Lung (tissue), 12 donors: ENCODE data around the gene AREL1. TPM values are rescaled to one million over a fixed set of nuclear protein-coding genes. Genes with fewer than 3 reads are reported as not detected.

ENCODE experiments used
- ATAC-seq: fragments of 200-7000 bp; cut with Tn5 transposase; one replicate; pipeline ENCODE4 v1.9.1; 2020; ENCODE audit warnings: moderate number of reproducible peaks; ENCODE audit not compliant: insufficient read depth, low FRiP score
- DNase-seq, 3 donors: peaks; one replicate each; pipeline ENCODE4 v3.0.0-alpha.2; 2013 to 2017
- H3K27ac ChIP-seq, 2 donors: one replicate each; pipeline ENCODE4 v1.5.1; 2013; ENCODE audit warnings: mild to moderate bottlenecking in 2 of 2, moderate library complexity in 2 of 2, control low read depth in 1 of 2, inconsistent platforms in 1 of 2, low read depth in 1 of 2, low read length in 1 of 2
- H3K27me3 ChIP-seq, 3 donors: one replicate each; pipeline ENCODE4 v1.5.1; 2013; ENCODE audit warnings: low read length in 2 of 3; ENCODE audit not compliant: control insufficient read depth in 3 of 3, insufficient read depth in 3 of 3
- H3K36me3 ChIP-seq, 4 donors: one replicate each; pipeline ENCODE4 v1.5.1; 2013; ENCODE audit warnings: low read length in 4 of 4, mild to moderate bottlenecking in 1 of 4, moderate library complexity in 1 of 4; ENCODE audit not compliant: control insufficient read depth in 4 of 4, insufficient read depth in 4 of 4
- H3K4me1 ChIP-seq, 5 donors: one replicate each; pipeline ENCODE4 v1.5.1; 2013; ENCODE audit warnings: low read length in 5 of 5, mild to moderate bottlenecking in 2 of 5, moderate library complexity in 1 of 5; ENCODE audit not compliant: control insufficient read depth in 5 of 5, insufficient read depth in 5 of 5
- H3K4me3 ChIP-seq: one replicate; pipeline ENCODE4 v1.5.1; 2013; ENCODE audit warnings: mild to moderate bottlenecking, control low read depth, moderate library complexity
- H3K9ac ChIP-seq, 2 donors: one replicate each; pipeline ENCODE4 v1.5.1; 2013; ENCODE audit warnings: low read length in 2 of 2, control low read depth in 1 of 2; ENCODE audit not compliant: insufficient read depth in 1 of 2
- H3K9me3 ChIP-seq, 4 donors: one replicate each; pipeline ENCODE4 v1.5.1; 2013; ENCODE audit warnings: low read length in 3 of 4, mild to moderate bottlenecking in 1 of 4, moderate library complexity in 1 of 4; ENCODE audit not compliant: control insufficient read depth in 4 of 4, insufficient read depth in 3 of 4
- WGBS, 2 donors: extraction: QIAGEN DNeasy Blood & Tissue Kit; methylation state at CpG; one replicate each; pipeline ENCODE4 v1.1.7; 2013; 5-methylcytosine and 5-hydroxymethylcytosine counted together
- polyA plus RNA-seq, 2 donors: library from polyadenylated mRNA; stranded (reverse); fragments of 200-250 nt; gene quantifications; one replicate each; pipeline ENCODE4 v1.2.1, GENCODE V29; 2013
- total RNA-seq, 2 donors: library from RNA; depleted of rRNA in 1 of 2; stranded (reverse); fragments of >200 nt in 1 of 2; gene quantifications; one replicate each; pipeline ENCODE4 v1.2.1, GENCODE V29; 2014 to 2021
- TF ChIP-seq, protein P1 (sequence below): IDR thresholded peaks from 2 replicates; pipeline ENCODE4 v1.5.1; 2012; ENCODE audit warnings: mild to moderate bottlenecking; ENCODE audit errors: control extremely low read depth, extremely low read depth
- donor health status: control.
- donor health status: control.
- donor health status: Bipolar disorder and iron deficiency.
- donor health status: healthy.
- donor health status: DM: yes; HTN: yes; CAD: no.

The AREL1 gene
- total and polyA plus RNA-seq, 4 donors = 10.5 to 41.6 (median 23.8) TPM

- no peaks in the 10 kb centered on the region for H3K36me3 ChIP-seq
- H3K4me3 ChIP-seq = no peak overlapping the region
- DNase-seq = no peak
- peaks cover 0 to 15% (median 0%) of the 10 kb centered on the region in 5 donors for H3K4me1 ChIP-seq
- 92 to 95% methylated on average over 3 of the region's 3 CpGs for WGBS, 2 donors
- H3K27me3 ChIP-seq = no peaks in the 10 kb centered on the region
- no peaks in the 10 kb centered on the region for H3K9me3 ChIP-seq
- TF ChIP-seq, protein P1, sequence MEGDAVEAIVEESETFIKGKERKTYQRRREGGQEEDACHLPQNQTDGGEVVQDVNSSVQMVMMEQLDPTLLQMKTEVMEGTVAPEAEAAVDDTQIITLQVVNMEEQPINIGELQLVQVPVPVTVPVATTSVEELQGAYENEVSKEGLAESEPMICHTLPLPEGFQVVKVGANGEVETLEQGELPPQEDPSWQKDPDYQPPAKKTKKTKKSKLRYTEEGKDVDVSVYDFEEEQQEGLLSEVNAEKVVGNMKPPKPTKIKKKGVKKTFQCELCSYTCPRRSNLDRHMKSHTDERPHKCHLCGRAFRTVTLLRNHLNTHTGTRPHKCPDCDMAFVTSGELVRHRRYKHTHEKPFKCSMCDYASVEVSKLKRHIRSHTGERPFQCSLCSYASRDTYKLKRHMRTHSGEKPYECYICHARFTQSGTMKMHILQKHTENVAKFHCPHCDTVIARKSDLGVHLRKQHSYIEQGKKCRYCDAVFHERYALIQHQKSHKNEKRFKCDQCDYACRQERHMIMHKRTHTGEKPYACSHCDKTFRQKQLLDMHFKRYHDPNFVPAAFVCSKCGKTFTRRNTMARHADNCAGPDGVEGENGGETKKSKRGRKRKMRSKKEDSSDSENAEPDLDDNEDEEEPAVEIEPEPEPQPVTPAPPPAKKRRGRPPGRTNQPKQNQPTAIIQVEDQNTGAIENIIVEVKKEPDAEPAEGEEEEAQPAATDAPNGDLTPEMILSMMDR = no peak
- no peak overlapping the region for H3K27ac ChIP-seq
- no peak for ATAC-seq
- H3K9ac ChIP-seq = no peak overlapping the region
Measured at GRCh38 chr14:74635847-74636246, 77.0 kb downstream of the AREL1 start.

GRCh38 chr14:74634964-74635363 lies 77.9 kb downstream of the AREL1 start:
- WGBS, 2 donors = 78 to 86% methylated on average over 2 of the region's 2 CpGs
- DNase-seq (no peak), ATAC-seq (no peak)
- no peak overlapping the region for H3K9ac ChIP-seq
- TF ChIP-seq, protein P1 = no peak
- H3K36me3 ChIP-seq = no peaks in the 10 kb centered on the region
- no peaks in the 10 kb centered on the region for H3K9me3 ChIP-seq
- no peak overlapping the region for H3K27ac ChIP-seq
- H3K4me1 ChIP-seq = peaks cover 0 to 15% (median 0%) of the 10 kb centered on the region in 5 donors
- H3K27me3 ChIP-seq = no peaks in the 10 kb centered on the region
- no peak overlapping the region for H3K4me3 ChIP-seq

DNA sequence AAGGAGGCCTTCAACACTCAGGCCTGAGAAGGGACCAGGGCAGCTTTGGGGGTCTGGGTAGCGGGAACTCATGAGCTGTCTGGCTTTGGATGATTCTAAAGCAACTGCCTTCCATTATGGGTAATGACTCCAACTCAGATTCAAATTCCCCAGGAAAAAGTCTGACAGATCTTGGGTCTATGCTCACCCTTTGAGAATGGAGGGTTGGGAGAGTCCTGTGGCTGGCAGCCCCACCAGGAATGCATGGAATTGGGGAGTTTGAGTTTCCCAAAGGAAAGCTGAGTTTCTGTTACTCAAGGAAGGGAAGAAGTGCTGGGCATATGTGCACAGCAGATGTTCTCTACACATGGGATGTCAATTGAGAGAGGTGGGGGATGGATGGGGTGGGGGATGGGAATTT lies 78.4 kb downstream of the AREL1 start:
- no peaks in the 10 kb centered on the region for H3K9me3 ChIP-seq
- H3K36me3 ChIP-seq = no peaks in the 10 kb centered on the region
- H3K27me3 ChIP-seq = no peaks in the 10 kb centered on the region
- TF ChIP-seq, protein P1 = no peak
- H3K4me1 ChIP-seq = peaks cover 0 to 15% (median 0%) of the 10 kb centered on the region in 5 donors
- no peak for DNase-seq
- H3K9ac ChIP-seq = no peak overlapping the region
- ATAC-seq = no peak
- WGBS, 2 donors = 97 to 100% methylated on average over 1 of the region's 1 CpG
- no peak overlapping the region for H3K27ac ChIP-seq
- no peak overlapping the region for H3K4me3 ChIP-seq
